Muscle of arm (tissue), 12 donors: ENCODE data around the gene MARK3. TPM values are rescaled to one million over a fixed set of nuclear protein-coding genes. Genes with fewer than 3 reads are reported as not detected.

Experiments used
- DNase-seq: peaks from one replicate; pipeline ENCODE4 v3.0.0-alpha.2; 2013
- polyA plus RNA-seq, 12 donors: library from polyadenylated mRNA; unstranded; fragments of 120-200 nt; gene quantifications; one replicate each; pipeline ENCODE4 v1.2.1, GENCODE V29; 2013; ENCODE audit not compliant: insufficient read length in 12 of 12

MARK3 gene
- polyA plus RNA-seq, 12 donors, result 51.7 to 92.4 (median 62.1) TPM; not detected in 1

GRCh38 chr14:103361867-103362266 is 23.3 kb upstream of the MARK3 start:
- DNase-seq, result no peak

- DNase-seq, result no peak
Measured at GRCh38 chr14:103362780-103363179, 22.4 kb upstream of the MARK3 start.

- no peak for DNase-seq
Measured at GRCh38 chr14:103366741-103367140, 18.5 kb upstream of the MARK3 start.

- DNase-seq, result no peak
Measured at GRCh38 chr14:103367995-103368394, 17.2 kb upstream of the MARK3 start.

GRCh38 chr14:103370087-103370486 is 15.1 kb upstream of the MARK3 start:
- no peak for DNase-seq

GRCh38 chr14:103372017-103372416 is 13.2 kb upstream of the MARK3 start:
- DNase-seq, result no peak

- DNase-seq, result no peak
Measured at GRCh38 chr14:103372552-103373304, 12.5 kb upstream of the MARK3 start.

GRCh38 chr14:103374121-103374520 is 11.1 kb upstream of the MARK3 start:
- DNase-seq, result no peak

GRCh38 chr14:103377522-103378037 is 7.6 kb upstream of the MARK3 start:
- DNase-seq, result no peak

GRCh38 chr14:103378038-103378854 is 7.0 kb upstream of the MARK3 start:
- DNase-seq, result no peak

- DNase-seq, result no peak
Measured at GRCh38 chr14:103380719-103381377, 4.4 kb upstream of the MARK3 start.

GRCh38 chr14:103382376-103382775 is 2.8 kb upstream of the MARK3 start:
- no peak for DNase-seq

- no peak for DNase-seq
Measured at GRCh38 chr14:103384450-103385151, 614 bp upstream of the MARK3 start.

GRCh38 chr14:103385929-103386712 is 906 bp downstream of the MARK3 start:
- no peak for DNase-seq

- no peak for DNase-seq
Measured at GRCh38 chr14:103386713-103387329, 1.6 kb downstream of the MARK3 start.

- no peak for DNase-seq
Measured at GRCh38 chr14:103388664-103389063, 3.4 kb downstream of the MARK3 start.

GRCh38 chr14:103390605-103391004 is 5.4 kb downstream of the MARK3 start:
- DNase-seq, result no peak

- DNase-seq, result no peak
Measured at GRCh38 chr14:103391048-103391447, 5.8 kb downstream of the MARK3 start.

GRCh38 chr14:103392106-103392505 is 6.9 kb downstream of the MARK3 start:
- no peak for DNase-seq

- DNase-seq, result no peak
Measured at GRCh38 chr14:103392572-103392971, 7.4 kb downstream of the MARK3 start.
